HG02852 (cell line): ENCODE results near the gene PRM2.
"Not testable (repeated sequence)": the region's sequence is repeated elsewhere in the genome, so short reads cannot be mapped to it uniquely, and the experiment has no call there.

Source experiments
- ATAC-seq: cut with Tn5 transposase; IDR thresholded peaks from one replicate; pipeline ENCODE4 v1.9.1; 2021; ENCODE audit warnings: mild to moderate bottlenecking, moderate library complexity; ENCODE audit not compliant: unreplicated experiment

Gene PRM2

GRCh38 chr16:11290102-11290893, 14.0 kb upstream of the PRM2 start:
- ATAC-seq = no peak

- ATAC-seq = not testable (repeated sequence)
Measured at GRCh38 chr16:11289696-11290095, 13.4 kb upstream of the PRM2 start.

- ATAC-seq = no peak
Measured at GRCh38 chr16:11289202-11289601, 12.9 kb upstream of the PRM2 start.

- no peak for ATAC-seq
Measured at GRCh38 chr16:11285842-11286241, 9.6 kb upstream of the PRM2 start.

- ATAC-seq = no peak
Measured at GRCh38 chr16:11283820-11284248, 7.6 kb upstream of the PRM2 start.

- ATAC-seq = no peak
Measured at GRCh38 chr16:11280616-11281522, 4.6 kb upstream of the PRM2 start, which contains the start of gene PRM1. Gene PRM1 (minus strand): TSS chr16:11281330. CDS start chr16:11281238, 92 bp downstream.

GRCh38 chr16:11278681-11279628, 2.7 kb upstream of the PRM2 start:
- ATAC-seq = no peak

- ATAC-seq = no peak
Measured at GRCh38 chr16:11277607-11278337, 1.5 kb upstream of the PRM2 start.

- no peak for ATAC-seq
Measured at GRCh38 chr16:11276896-11277593, 765 bp upstream of the PRM2 start.

GRCh38 chr16:11274964-11275363, 1.3 kb downstream of the PRM2 start:
- ATAC-seq = no peak

GRCh38 chr16:11273721-11274324, 2.5 kb downstream of the PRM2 start:
- no peak for ATAC-seq

GRCh38 chr16:11272921-11273720, 3.2 kb downstream of the PRM2 start, which contains the start of gene PRM3:
Gene PRM3 (minus strand): TSS chr16:11273629. CDS start chr16:11273595, 34 bp downstream.
- ATAC-seq = no peak

GRCh38 chr16:11272484-11272883, 3.8 kb downstream of the PRM2 start:
- no peak for ATAC-seq

GRCh38 chr16:11271610-11272009, 4.7 kb downstream of the PRM2 start:
- no peak for ATAC-seq

- no peak for ATAC-seq
Measured at GRCh38 chr16:11270602-11271162, 5.6 kb downstream of the PRM2 start.

- ATAC-seq = no peak
Measured at GRCh38 chr16:11268921-11269375, 7.3 kb downstream of the PRM2 start, which contains the start of gene TNP2. Gene TNP2 (minus strand): TSS chr16:11269325. CDS start chr16:11269262, 63 bp downstream.

- ATAC-seq = no peak
Measured at GRCh38 chr16:11265124-11265523, 11.2 kb downstream of the PRM2 start.
